ENCODE measurements around the gene TAAR9. TPM values are rescaled to one million over a fixed set of nuclear protein-coding genes. Genes with fewer than 3 reads are reported as not detected.
A peak's percentile ranks its signal among the peaks of the same experiment; 100 is the strongest.

TAAR9 gene
- total and polyA plus RNA-seq, 2 experiments from 2014 or later: not detected

DNA sequence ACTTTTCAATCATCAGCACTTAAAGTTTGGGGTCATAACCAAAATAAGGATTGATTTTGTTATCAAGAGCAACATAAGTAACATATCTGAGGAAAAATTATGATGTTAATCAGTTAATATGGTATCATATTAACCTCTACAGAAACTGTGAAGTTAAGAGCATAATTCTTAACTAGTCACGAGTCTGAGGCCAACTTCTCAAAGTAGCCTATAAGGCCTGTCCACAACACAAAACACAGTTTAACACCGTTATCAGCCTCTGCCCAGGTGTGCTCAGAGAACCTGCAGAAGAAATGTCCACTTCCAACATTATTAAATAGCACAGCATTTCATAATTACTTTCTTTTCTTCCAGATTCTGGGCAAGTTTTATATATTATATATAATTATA, 26.3 kb upstream of the TAAR9 start:
- no peak overlapping the region for H3K27ac ChIP-seq (ENCODE audit: low read depth)
- Mint-ChIP-seq H3K9me3 (no peaks in the 10 kb centered on the region; the same call in 2 of the 3 replicates), H3K4me3 (peak overlapping the region; percentile 88), H3K27ac (no peak overlapping the region), H3K36me3 (ENCODE audit: low read depth) (no peaks in the 10 kb centered on the region), H3K27me3 (ENCODE audit: insufficient read depth, low read depth, poor library complexity) (no peaks in the 10 kb centered on the region), H3K4me1 (peaks cover 15% of the 10 kb centered on the region)
- peak overlapping the region; percentile 70 for H3K4me3 ChIP-seq
- H3F3A ChIP-seq (replicated peaks; ENCODE audit: low read depth): no peaks in the 10 kb centered on the region
- peak overlapping the region; percentile 88 for H3K4me2 ChIP-seq
- H3K79me2 ChIP-seq (replicated peaks; ENCODE audit: insufficient read depth): peaks cover 57% of the 10 kb centered on the region
- no peaks in the 10 kb centered on the region for H3K27me3 ChIP-seq (ENCODE audit: insufficient read depth)
- peaks cover 10% of the 10 kb centered on the region for H4K20me1 ChIP-seq (replicated peaks; ENCODE audit: insufficient read depth)
- peaks cover 18% of the 10 kb centered on the region; the same call in 1 of the 2 replicates for H3K4me1 ChIP-seq (ENCODE audit: insufficient read depth)
- TF ChIP-seq ZNF462 (CRISPR knock-in tag; IDR thresholded peaks at IDR 0.05) (no peak), CTCF (conservative IDR thresholded peaks at IDR 0.05; ENCODE audit: low read depth in 2 of 2) (no peak), EZH2 (IDR thresholded peaks at IDR 0.05; ENCODE audit: low read depth, unreplicated experiment) (no peak), CREB1 (CRISPR knock-in tag; IDR thresholded peaks at IDR 0.05; ENCODE audit: low read depth) (no peak), JUNB (IDR thresholded peaks at IDR 0.05; ENCODE audit: unreplicated experiment) (no peak), ETS1 (IDR thresholded peaks at IDR 0.05) (no peak), POLR2AphosphoS5 (IDR thresholded peaks at IDR 0.05; ENCODE audit: low read depth) (no peak), EZH2phosphoT487 (IDR thresholded peaks at IDR 0.05; ENCODE audit: unreplicated experiment) (no peak), ZNF331 (CRISPR knock-in tag; IDR thresholded peaks at IDR 0.05; ENCODE audit: low read depth) (no peak), ZNF114 (CRISPR knock-in tag; IDR thresholded peaks at IDR 0.05) (no peak), REST (IDR thresholded peaks at IDR 0.05; ENCODE audit: unreplicated experiment) (no peak), NANOG (IDR thresholded peaks at IDR 0.05; ENCODE audit: borderline replicate concordance) (no peak), STAT1 (IDR thresholded peaks at IDR 0.05; ENCODE audit: unreplicated experiment) (no peak)
- H3K36me3 ChIP-seq (ENCODE audit: insufficient read depth): no peaks in the 10 kb centered on the region
- DNase-seq (ENCODE audit: low spot score) (no peak), ATAC-seq (no peak)
- H2AFZ ChIP-seq: no peak overlapping the region
- H3K9me2 ChIP-seq (ENCODE audit: insufficient read depth): no peaks in the 10 kb centered on the region

Measured in GM23338 (cell line).